CD4-positive, alpha-beta T cell treated with Interleukin-12 subunit alpha and Interleukin-12 subunit beta, for 1 hour (primary cell): ENCODE results near the gene VDR.

Experiments used
- DNase-seq: peaks from one replicate; pipeline ENCODE4 v3.0.0-alpha.2; 2020

VDR gene

GRCh38 chr12:47808574-47809365, 96.0 kb downstream of the VDR start:
- peak; percentile 65 for DNase-seq

- peak; percentile 91 for DNase-seq
These were observed 96.7 kb downstream of the VDR start for GRCh38 chr12:47808050-47808449.

- no peak for DNase-seq
These were observed 97.5 kb downstream of the VDR start for GRCh38 chr12:47807338-47807737.

GRCh38 chr12:47805417-47805816, 99.4 kb downstream of the VDR start:
- no peak for DNase-seq

- no peak for DNase-seq
These were observed 100.6 kb downstream of the VDR start for GRCh38 chr12:47804171-47804570.

GRCh38 chr12:47803191-47803875, 101.5 kb downstream of the VDR start:
- no peak for DNase-seq

- DNase-seq = no peak
These were observed 102.5 kb downstream of the VDR start for GRCh38 chr12:47802312-47802711.

GRCh38 chr12:47801904-47802246, 102.9 kb downstream of the VDR start:
- no peak for DNase-seq

- no peak for DNase-seq
These were observed 103.5 kb downstream of the VDR start for GRCh38 chr12:47801170-47801903.

GRCh38 chr12:47800582-47800981, 104.2 kb downstream of the VDR start:
- no peak for DNase-seq

GRCh38 chr12:47799357-47799955, 105.3 kb downstream of the VDR start:
- DNase-seq = no peak

- no peak for DNase-seq
These were observed 106.3 kb downstream of the VDR start for GRCh38 chr12:47798382-47798948.

- peak; percentile 57 for DNase-seq
These were observed 107.4 kb downstream of the VDR start for GRCh38 chr12:47797441-47797840.

GRCh38 chr12:47795814-47796411, 108.9 kb downstream of the VDR start:
- DNase-seq = no peak

GRCh38 chr12:47795121-47795813, 109.5 kb downstream of the VDR start:
- DNase-seq = no peak

GRCh38 chr12:47794679-47795078, 110.1 kb downstream of the VDR start:
- DNase-seq = no peak

- DNase-seq = no peak
These were observed 111.6 kb downstream of the VDR start for GRCh38 chr12:47793015-47793681.

- DNase-seq = no peak
These were observed 112.9 kb downstream of the VDR start for GRCh38 chr12:47791874-47792273.
